GM18505 (cell line): Measurements from ENCODE around the gene HLA-DQB1.
"Not testable (repeated sequence)": the region's sequence is repeated elsewhere in the genome, so short reads cannot be mapped to it uniquely, and the experiment has no call there.

Experiments
- ATAC-seq: cut with Tn5 transposase; IDR thresholded peaks from one replicate; pipeline ENCODE4 v1.9.1; 2021; ENCODE audit not compliant: unreplicated experiment
- POLR2A ChIP-seq: IDR thresholded peaks from 4 replicates; pipeline ENCODE4 v1.6.1; 2011; ENCODE audit warnings: borderline replicate concordance; ENCODE audit not compliant: insufficient read depth, insufficient read length; ENCODE audit errors: extremely low read depth

The HLA-DQB1 gene

GRCh38 chr6:32669893-32670292 lies 3.4 kb upstream of the HLA-DQB1 start:
- no peak for TF ChIP-seq POLR2A

GRCh38 chr6:32669240-32669639 lies 2.8 kb upstream of the HLA-DQB1 start:
- TF ChIP-seq POLR2A = no peak

More at GRCh38 chr6:32669893-32670292, 3.4 kb upstream of the HLA-DQB1 start:
- no peak for ATAC-seq

GRCh38 chr6:32668226-32668747 lies 1.8 kb upstream of the HLA-DQB1 start:
- TF ChIP-seq POLR2A = peak; percentile 55
- peak; percentile 57 for ATAC-seq

More at GRCh38 chr6:32669240-32669639, 2.8 kb upstream of the HLA-DQB1 start:
- no peak for ATAC-seq

DNA sequence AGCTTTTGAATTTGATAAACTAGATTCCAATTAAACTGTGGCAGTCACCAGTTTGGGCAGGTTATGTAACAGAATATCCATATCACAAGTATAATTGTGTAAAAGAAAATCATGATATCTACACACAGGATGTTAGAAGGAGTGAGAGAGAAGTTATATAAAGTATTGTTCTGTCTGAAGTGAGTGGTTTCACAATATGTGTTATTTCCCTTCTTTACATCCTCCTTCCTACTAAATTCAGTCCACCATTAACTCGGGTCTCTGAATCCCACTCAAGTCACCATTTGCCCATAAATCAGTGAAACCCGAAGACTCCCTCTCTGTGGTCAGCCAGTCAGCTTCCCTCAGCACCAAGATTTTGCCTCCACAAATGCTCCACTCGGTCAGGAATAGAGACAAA lies 796 bp downstream of the HLA-DQB1 start:
- ATAC-seq = no peak

GRCh38 chr6:32664827-32665362 lies 1.6 kb downstream of the HLA-DQB1 start:
- ATAC-seq = no peak
- peak; percentile 46 for TF ChIP-seq POLR2A

More for the DNA sequence above, 796 bp downstream of the HLA-DQB1 start:
- no peak for TF ChIP-seq POLR2A

DNA sequence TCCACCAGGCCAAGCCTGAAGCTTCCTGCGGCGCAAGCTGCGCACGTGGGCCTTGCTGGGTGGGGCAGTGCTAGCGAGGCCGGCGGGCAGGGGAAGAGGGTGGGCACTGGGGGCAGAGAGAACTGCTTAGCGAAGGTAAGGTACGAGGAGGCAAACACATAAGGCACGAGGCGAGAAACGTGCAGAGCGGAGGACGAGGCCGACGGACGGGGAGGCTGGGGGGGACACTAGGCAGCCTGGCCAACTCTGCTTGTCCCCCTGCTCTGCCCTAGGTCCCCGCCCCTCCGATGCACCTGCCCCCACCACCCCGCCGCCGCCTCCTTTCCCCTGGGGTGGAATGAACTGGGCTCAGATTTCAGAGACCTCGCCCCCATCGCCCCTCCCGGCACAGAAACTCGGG lies 2.1 kb downstream of the HLA-DQB1 start:
- TF ChIP-seq POLR2A = peak; percentile 6
- no peak for ATAC-seq

DNA sequence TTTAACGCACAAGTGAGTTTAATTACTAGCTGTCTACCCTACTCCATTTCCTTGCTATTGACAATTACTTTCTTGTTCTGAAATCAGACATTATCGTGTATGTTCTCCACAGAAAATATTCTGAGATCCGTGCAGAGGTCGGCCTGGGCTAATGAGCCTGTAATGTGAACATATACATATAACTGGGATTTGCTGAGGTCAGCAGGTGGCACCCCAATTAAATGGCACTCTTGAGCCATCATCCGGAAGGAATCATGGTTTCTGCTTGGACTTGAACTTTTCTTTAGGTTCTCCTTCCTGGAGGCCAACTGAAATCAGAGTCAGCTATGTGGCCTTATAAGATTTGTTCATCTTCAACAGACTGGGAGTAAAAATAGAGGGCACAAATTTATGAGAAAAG lies 3.6 kb downstream of the HLA-DQB1 start:
- no peak for ATAC-seq
- no peak for TF ChIP-seq POLR2A

GRCh38 chr6:32662099-32662498 lies 4.4 kb downstream of the HLA-DQB1 start:
- no peak for TF ChIP-seq POLR2A
- ATAC-seq = no peak

DNA sequence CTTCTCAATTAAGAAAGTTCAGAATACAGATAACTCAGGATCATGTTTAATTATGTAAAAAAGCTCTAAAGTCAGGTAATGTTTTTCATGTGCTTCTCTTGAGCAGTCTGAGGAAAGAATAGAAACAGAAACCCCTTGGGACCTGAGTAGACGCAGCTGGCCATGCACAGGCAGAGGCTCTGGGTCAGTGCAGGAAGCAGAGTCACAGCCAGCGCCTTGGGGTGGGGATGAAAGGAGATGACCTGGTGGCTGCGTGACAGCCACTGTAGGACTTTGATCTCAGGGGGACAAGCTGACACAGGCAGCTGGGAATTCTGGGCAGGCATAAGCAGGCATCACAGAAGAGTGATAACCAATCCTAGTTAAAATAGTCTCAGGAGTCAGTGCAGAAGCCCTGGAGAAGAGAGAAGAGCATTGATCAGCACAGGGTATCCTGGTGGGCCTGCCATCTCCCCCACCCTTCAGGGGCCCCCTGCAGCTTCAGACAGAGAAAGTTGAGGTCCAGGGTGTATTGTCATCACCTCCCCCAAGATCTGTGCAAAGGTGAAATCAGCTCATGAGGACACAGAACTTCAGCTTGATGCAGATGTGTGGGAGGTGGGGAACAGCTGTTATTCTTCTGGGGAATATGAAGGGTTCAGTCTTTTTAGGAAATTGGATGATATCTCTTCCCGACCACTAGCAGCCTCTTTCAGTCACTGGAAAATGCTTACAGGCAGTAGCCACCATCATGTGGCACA lies 6.4 kb downstream of the HLA-DQB1 start:
- no peak for ATAC-seq

GRCh38 chr6:32658268-32658897 lies 8.1 kb downstream of the HLA-DQB1 start:
- no peak for ATAC-seq
- TF ChIP-seq POLR2A = peak; percentile 56

More for the DNA sequence above, 6.4 kb downstream of the HLA-DQB1 start:
- TF ChIP-seq POLR2A = no peak

GRCh38 chr6:32657819-32658218 lies 8.6 kb downstream of the HLA-DQB1 start:
- ATAC-seq = not testable (repeated sequence)

GRCh38 chr6:32657329-32657728 lies 9.1 kb downstream of the HLA-DQB1 start:
- ATAC-seq = not testable (repeated sequence)

DNA sequence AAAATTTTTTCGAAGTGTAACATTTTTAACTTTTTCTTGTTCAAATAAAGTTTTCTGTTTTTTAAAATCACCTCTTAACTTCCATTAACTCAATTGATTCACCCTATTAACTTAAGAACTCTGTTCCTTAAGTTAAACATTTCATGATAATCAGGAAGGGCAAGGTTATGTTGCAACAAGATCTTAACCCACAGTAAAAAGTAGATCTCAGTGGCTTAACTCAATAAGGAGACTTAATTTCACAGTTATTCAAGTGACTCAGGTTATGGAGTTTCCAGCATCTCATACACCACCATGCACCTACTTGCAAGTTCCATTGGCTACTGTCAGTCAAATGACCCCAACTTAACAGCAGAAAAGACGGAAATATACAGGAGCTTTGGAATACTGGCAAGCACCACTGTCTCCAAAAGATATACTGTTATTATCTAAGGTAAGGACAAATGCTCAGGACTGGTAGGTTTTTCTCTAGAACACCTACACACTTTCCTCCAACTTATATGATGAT lies 11.2 kb downstream of the HLA-DQB1 start:
- no peak for ATAC-seq
- peak; percentile 16 for TF ChIP-seq POLR2A
